ENCODE results near the gene TOGARAM2.

The TOGARAM2 gene

GRCh38 chr2:29005331-29005730 is 24.2 kb downstream of the TOGARAM2 start:
- no peak for ATAC-seq
- TF ChIP-seq SNAI2 (CRISPR knock-in tag; IDR thresholded peaks at IDR 0.05) (no peak), BACH2 (CRISPR knock-in tag; IDR thresholded peaks at IDR 0.05; ENCODE audit: borderline replicate concordance) (no peak), ESRRG (CRISPR knock-in tag; IDR thresholded peaks at IDR 0.05) (no peak), CSRNP3 (CRISPR knock-in tag; IDR thresholded peaks at IDR 0.05) (no peak), ZFP30 (CRISPR knock-in tag; IDR thresholded peaks at IDR 0.05) (no peak), RARB (CRISPR knock-in tag; IDR thresholded peaks at IDR 0.05) (no peak), TOX (CRISPR knock-in tag; IDR thresholded peaks at IDR 0.05; ENCODE audit: borderline replicate concordance) (no peak), TCF4 (CRISPR knock-in tag; IDR thresholded peaks at IDR 0.05; ENCODE audit: borderline replicate concordance) (no peak), OSR1 (CRISPR knock-in tag; IDR thresholded peaks at IDR 0.05) (no peak), ARNTL (CRISPR knock-in tag; IDR thresholded peaks at IDR 0.05; ENCODE audit: borderline replicate concordance, low read depth) (no peak), ZC3H10 (CRISPR knock-in tag; IDR thresholded peaks at IDR 0.05) (no peak), CSDC2 (CRISPR knock-in tag; IDR thresholded peaks at IDR 0.05) (no peak), ZNF70 (CRISPR knock-in tag; IDR thresholded peaks at IDR 0.05) (no peak)
- TF ChIP-seq, protein P1, sequence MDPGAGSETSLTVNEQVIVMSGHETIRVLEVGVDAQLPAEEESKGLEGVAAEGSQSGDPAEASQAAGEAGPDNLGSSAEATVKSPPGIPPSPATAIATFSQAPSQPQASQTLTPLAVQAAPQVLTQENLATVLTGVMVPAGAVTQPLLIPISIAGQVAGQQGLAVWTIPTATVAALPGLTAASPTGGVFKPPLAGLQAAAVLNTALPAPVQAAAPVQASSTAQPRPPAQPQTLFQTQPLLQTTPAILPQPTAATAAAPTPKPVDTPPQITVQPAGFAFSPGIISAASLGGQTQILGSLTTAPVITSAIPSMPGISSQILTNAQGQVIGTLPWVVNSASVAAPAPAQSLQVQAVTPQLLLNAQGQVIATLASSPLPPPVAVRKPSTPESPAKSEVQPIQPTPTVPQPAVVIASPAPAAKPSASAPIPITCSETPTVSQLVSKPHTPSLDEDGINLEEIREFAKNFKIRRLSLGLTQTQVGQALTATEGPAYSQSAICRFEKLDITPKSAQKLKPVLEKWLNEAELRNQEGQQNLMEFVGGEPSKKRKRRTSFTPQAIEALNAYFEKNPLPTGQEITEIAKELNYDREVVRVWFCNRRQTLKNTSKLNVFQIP (CRISPR knock-in tag; IDR thresholded peaks at IDR 0.05; ENCODE audit: borderline replicate concordance, low read depth), result no peak

GRCh38 chr2:29006092-29006979 is 25.2 kb downstream of the TOGARAM2 start:
- TF ChIP-seq ZNF8 (CRISPR knock-in tag; IDR thresholded peaks at IDR 0.05), result no peak
- no peak for TF ChIP-seq TSHZ2 (CRISPR knock-in tag; IDR thresholded peaks at IDR 0.05)
- TF ChIP-seq ZNF70 (CRISPR knock-in tag; IDR thresholded peaks at IDR 0.05), result no peak
- TF ChIP-seq ISL1 (CRISPR knock-in tag; IDR thresholded peaks at IDR 0.05), result no peak
- no peak for TF ChIP-seq ESRRG (CRISPR knock-in tag; IDR thresholded peaks at IDR 0.05)
- TF ChIP-seq CSRNP3 (CRISPR knock-in tag; IDR thresholded peaks at IDR 0.05), result no peak
- TF ChIP-seq BACH2 (CRISPR knock-in tag; IDR thresholded peaks at IDR 0.05; ENCODE audit: borderline replicate concordance), result no peak
- no peak for ATAC-seq

DNA sequence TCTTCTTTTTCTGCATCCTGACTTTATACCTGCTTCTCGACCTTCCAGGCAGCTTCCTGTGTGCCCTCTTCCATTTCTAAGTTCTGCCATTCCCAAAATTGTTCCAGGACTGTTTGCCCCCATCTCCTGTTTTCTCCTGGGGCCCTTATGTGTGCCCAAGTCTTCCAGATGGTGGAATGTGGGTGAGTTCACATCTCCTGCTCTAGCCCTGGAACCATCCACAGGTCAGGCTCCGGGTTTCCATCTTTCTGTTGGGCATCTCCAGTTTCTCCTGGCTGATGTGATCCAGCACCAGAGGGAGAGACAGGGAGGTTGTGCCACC is 25.8 kb downstream of the TOGARAM2 start:
- no peak for TF ChIP-seq ARNTL (CRISPR knock-in tag; IDR thresholded peaks at IDR 0.05; ENCODE audit: borderline replicate concordance, low read depth)
- TF ChIP-seq SNAI2 (CRISPR knock-in tag; IDR thresholded peaks at IDR 0.05), result no peak
- TF ChIP-seq RARB (CRISPR knock-in tag; IDR thresholded peaks at IDR 0.05), result no peak
- no peak for TF ChIP-seq ZC3H10 (CRISPR knock-in tag; IDR thresholded peaks at IDR 0.05)
- TF ChIP-seq ZFP30 (CRISPR knock-in tag; IDR thresholded peaks at IDR 0.05), result no peak
- no peak for TF ChIP-seq ZFP3 (CRISPR knock-in tag; IDR thresholded peaks at IDR 0.05)
- TF ChIP-seq ZNF70 (CRISPR knock-in tag; IDR thresholded peaks at IDR 0.05), result no peak
- TF ChIP-seq ESRRG (CRISPR knock-in tag; IDR thresholded peaks at IDR 0.05), result no peak
- TF ChIP-seq CSRNP3 (CRISPR knock-in tag; IDR thresholded peaks at IDR 0.05), result no peak
- TF ChIP-seq TOX (CRISPR knock-in tag; IDR thresholded peaks at IDR 0.05; ENCODE audit: borderline replicate concordance), result no peak
- TF ChIP-seq, protein P2, sequence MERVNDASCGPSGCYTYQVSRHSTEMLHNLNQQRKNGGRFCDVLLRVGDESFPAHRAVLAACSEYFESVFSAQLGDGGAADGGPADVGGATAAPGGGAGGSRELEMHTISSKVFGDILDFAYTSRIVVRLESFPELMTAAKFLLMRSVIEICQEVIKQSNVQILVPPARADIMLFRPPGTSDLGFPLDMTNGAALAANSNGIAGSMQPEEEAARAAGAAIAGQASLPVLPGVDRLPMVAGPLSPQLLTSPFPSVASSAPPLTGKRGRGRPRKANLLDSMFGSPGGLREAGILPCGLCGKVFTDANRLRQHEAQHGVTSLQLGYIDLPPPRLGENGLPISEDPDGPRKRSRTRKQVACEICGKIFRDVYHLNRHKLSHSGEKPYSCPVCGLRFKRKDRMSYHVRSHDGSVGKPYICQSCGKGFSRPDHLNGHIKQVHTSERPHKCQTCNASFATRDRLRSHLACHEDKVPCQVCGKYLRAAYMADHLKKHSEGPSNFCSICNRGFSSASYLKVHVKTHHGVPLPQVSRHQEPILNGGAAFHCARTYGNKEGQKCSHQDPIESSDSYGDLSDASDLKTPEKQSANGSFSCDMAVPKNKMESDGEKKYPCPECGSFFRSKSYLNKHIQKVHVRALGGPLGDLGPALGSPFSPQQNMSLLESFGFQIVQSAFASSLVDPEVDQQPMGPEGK (CRISPR knock-in tag; IDR thresholded peaks at IDR 0.05; ENCODE audit: borderline replicate concordance), result no peak
- TF ChIP-seq ISL1 (CRISPR knock-in tag; IDR thresholded peaks at IDR 0.05), result no peak
- no peak for ATAC-seq
